Measurements from ENCODE around the gene PROSER2. TPM values are rescaled to one million over a fixed set of nuclear protein-coding genes. Genes with fewer than 3 reads are reported as not detected.
A peak's percentile ranks its signal among the peaks of the same experiment; 100 is the strongest.

PROSER2 gene
- total and polyA plus RNA-seq, 9 of the 15 experiments (the other 6 are each of a cell fraction or from before 2014, with no cell fraction given) = 0.62 to 14.8 (median 2.9) TPM

DNA sequence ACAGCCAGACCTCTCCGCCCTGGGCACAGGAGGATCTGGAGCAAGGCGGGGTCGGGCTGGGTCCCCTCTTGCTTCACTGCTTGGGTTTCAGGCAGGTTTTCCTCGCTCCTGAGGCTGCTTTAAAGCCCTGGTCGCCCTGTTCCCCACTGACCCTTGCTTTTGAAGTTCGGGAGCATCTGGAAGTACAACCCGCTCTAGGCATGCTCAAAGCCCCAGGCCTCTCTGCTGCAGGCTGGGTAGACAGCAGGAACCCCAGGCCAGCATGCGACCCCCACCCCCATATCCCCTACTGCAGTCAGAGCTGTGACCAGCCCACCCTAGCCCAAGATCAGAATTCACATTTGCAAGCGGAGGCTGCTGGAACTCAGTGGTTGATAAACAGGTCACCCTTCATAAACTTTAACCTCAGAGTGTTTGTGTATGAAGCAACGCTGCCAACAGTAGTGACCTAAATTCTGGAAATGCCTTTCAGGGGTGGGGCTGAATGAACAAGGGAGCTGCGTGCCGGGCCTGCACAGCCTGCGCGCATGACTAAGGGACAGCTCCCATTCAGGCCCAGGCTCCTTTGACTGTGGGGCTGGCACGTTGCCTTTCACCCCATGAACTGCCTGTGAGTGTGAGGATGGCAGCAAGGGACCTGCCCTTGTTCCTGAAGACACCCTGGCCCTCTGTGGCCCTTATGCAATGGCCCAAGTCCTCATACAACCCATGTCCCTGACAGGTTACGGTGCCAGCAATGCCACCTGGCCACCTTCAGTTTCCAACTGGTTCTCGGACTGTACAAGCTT lies 52.5 kb downstream of the PROSER2 start:
- FAIRE-seq (peak; percentile 83), ATAC-seq (peak; percentile 83), DNase-seq (ENCODE audit: extremely low read depth in 1 of 4, low spot score in 3 of 4) (peak; percentile 71 to 85 (median 78))
- peaks cover 39 to 75% of the 10 kb centered on the region in 2 experiments for H3K4me1 ChIP-seq (replicated peaks in 1 of 2; ENCODE audit: control insufficient read depth in 2 of 2, insufficient read depth in 2 of 2, low read length in 2 of 2)
- H3K4me2 ChIP-seq (ENCODE audit: insufficient read depth, low read length) = peak overlapping the region; percentile 56
- WGBS (ENCODE audit: insufficient coverage, low coverage, missing lambda C conversion rate) = 33% methylated on average over 17 of the region's 17 CpGs
- CTCF ChIA-PET (ENCODE audit: low intra/inter-chr PET ratio) = no interaction called here
- H3K9me3 ChIP-seq (replicated peaks; ENCODE audit: control insufficient read depth, insufficient read depth, low read depth, low read length) = no peaks in the 10 kb centered on the region
- H2AFZ ChIP-seq (ENCODE audit: low read depth, low read length) = peak overlapping the region; percentile 79
- intact Hi-C loops (cut with micrococcal nuclease) (loop anchor here (1.0 kb wide), 1 partner anchor 23 kb away; no protein-coding TSS in a partner anchor), in situ Hi-C loops (cut with MboI) (no loop called here)
- H3K27ac ChIP-seq (ENCODE audit: extremely low read depth, low read depth, low read length) = peak overlapping the region; percentile 80
- H3K9me1 ChIP-seq (ENCODE audit: control insufficient read depth, insufficient read depth, low read length) = no peaks in the 10 kb centered on the region
- H3K36me3 ChIP-seq (ENCODE audit: control insufficient read depth, insufficient read depth, low read length) = peaks cover 11% of the 10 kb centered on the region
- peaks cover 17% of the 10 kb centered on the region for H4K20me1 ChIP-seq (replicated peaks; ENCODE audit: control insufficient read depth, insufficient read depth, low read length)
- peaks cover 89% of the 10 kb centered on the region for H3K79me2 ChIP-seq (ENCODE audit: control insufficient read depth, insufficient read depth, low read length)
- H3K9ac ChIP-seq (ENCODE audit: insufficient read depth in 1 of 2, low read depth in 2 of 2, low read length in 2 of 2) = peak overlapping the region; percentile 37 to 86
- H3K27me3 ChIP-seq (ENCODE audit: control insufficient read depth in 2 of 2, insufficient read depth in 2 of 2, low read length in 2 of 2) = no peaks in the 10 kb centered on the region
- BruUV-seq (replicated peaks) = no TSS peak
- no peak overlapping the region for H3K4me3 ChIP-seq
- POLR2A ChIA-PET = interaction anchor here (0.6 to 1.7 kb wide), 9 partner anchors 10 to 102 kb away, joined by 3 to 7 read pairs (median 3); no protein-coding TSS in a partner anchor
- TF ChIP-seq MEIS2 (IDR thresholded peaks at IDR 0.05; ENCODE audit: partially characterized antibody) (peak; percentile 9), TEAD1 (CRISPR knock-in tag; IDR thresholded peaks at IDR 0.05) (peak; percentile 48 to 93; a peak in 2 of 4 replicates), TEAD2 (tag; IDR thresholded peaks at IDR 0.05) (peak; percentile 79; the same call in 1 of the 2 replicates), HDAC1 (IDR thresholded peaks at IDR 0.05) (0 out of 4 replicates have a peak, but pooled peaks of 1 of the 2 experiments have one; percentile 7), POLR2A (conservative IDR thresholded peaks at IDR 0.05) (peak; percentile 12; the same call in 1 of the 2 replicates), NRF1 (conservative IDR thresholded peaks at IDR 0.05 in 1 of 2, IDR thresholded peaks at IDR 0.05 in 1 of 2) (peak; percentile 88 to 90), CEBPB (tag; IDR thresholded peaks at IDR 0.05) (peak; percentile 85), NR2C1 (IDR thresholded peaks at IDR 0.05) (peak; percentile 71), NR2C1 (tag; IDR thresholded peaks at IDR 0.05) (peak; percentile 79), CREB1 (IDR thresholded peaks at IDR 0.05) (0 out of 2 replicates have a peak, but pooled peaks have one; percentile 11), CREB1 (CRISPR knock-in tag; IDR thresholded peaks at IDR 0.05) (no peak), CEBPG (CRISPR knock-in tag; IDR thresholded peaks at IDR 0.05) (peak; percentile 78), CEBPG (tag; conservative IDR thresholded peaks at IDR 0.05 in 1 of 2, IDR thresholded peaks at IDR 0.05 in 1 of 2) (peak; percentile 23 to 45; a peak in 2 of 4 replicates), CXXC5 (CRISPR knock-in tag; IDR thresholded peaks at IDR 0.05) (peak; percentile 48; the same call in 1 of the 2 replicates), TBP (optimal IDR thresholded peaks at IDR 0.05; ENCODE audit: low read depth, low read length) (peak; percentile 31), SAFB2 (IDR thresholded peaks at IDR 0.05; ENCODE audit: borderline replicate concordance, low read depth, low read length, severe bottlenecking) (no peak), ZBTB7A (IDR thresholded peaks at IDR 0.05; ENCODE audit: borderline replicate concordance, control insufficient read depth, low read depth, low read length) (peak; percentile 80; the same call in 1 of the 2 replicates), THAP12 (CRISPR knock-in tag; IDR thresholded peaks at IDR 0.05) (0 out of 2 replicates have a peak, but pooled peaks have one; percentile 8)
- TF ChIP-seq, protein P1, sequence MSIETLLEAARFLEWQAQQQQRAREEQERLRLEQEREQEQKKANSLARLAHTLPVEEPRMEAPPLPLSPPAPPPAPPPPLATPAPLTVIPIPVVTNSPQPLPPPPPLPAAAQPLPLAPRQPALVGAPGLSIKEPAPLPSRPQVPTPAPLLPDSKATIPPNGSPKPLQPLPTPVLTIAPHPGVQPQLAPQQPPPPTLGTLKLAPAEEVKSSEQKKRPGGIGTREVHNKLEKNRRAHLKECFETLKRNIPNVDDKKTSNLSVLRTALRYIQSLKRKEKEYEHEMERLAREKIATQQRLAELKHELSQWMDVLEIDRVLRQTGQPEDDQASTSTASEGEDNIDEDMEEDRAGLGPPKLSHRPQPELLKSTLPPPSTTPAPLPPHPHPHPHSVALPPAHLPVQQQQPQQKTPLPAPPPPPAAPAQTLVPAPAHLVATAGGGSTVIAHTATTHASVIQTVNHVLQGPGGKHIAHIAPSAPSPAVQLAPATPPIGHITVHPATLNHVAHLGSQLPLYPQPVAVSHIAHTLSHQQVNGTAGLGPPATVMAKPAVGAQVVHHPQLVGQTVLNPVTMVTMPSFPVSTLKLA (conservative IDR thresholded peaks at IDR 0.05) = peak; percentile 9 to 13; a peak in 1 of 4 replicates
